Lung (tissue), 12 donors: ENCODE results near the gene APOB. TPM values are rescaled to one million over a fixed set of nuclear protein-coding genes. Genes with fewer than 3 reads are reported as not detected.

Experiments
- ATAC-seq: fragments of 200-7000 bp; cut with Tn5 transposase; one replicate; pipeline ENCODE4 v1.9.1; 2020; ENCODE audit warnings: moderate number of reproducible peaks; ENCODE audit not compliant: insufficient read depth, low FRiP score
- DNase-seq, 3 donors: peaks; one replicate each; pipeline ENCODE4 v3.0.0-alpha.2; 2013 to 2017
- H3K27ac ChIP-seq, 2 donors: one replicate each; pipeline ENCODE4 v1.5.1; 2013; ENCODE audit warnings: mild to moderate bottlenecking in 2 of 2, moderate library complexity in 2 of 2, control low read depth in 1 of 2, inconsistent platforms in 1 of 2, low read depth in 1 of 2, low read length in 1 of 2
- H3K27me3 ChIP-seq, 3 donors: one replicate each; pipeline ENCODE4 v1.5.1; 2013; ENCODE audit warnings: low read length in 2 of 3; ENCODE audit not compliant: control insufficient read depth in 3 of 3, insufficient read depth in 3 of 3
- H3K36me3 ChIP-seq, 4 donors: one replicate each; pipeline ENCODE4 v1.5.1; 2013; ENCODE audit warnings: low read length in 4 of 4, mild to moderate bottlenecking in 1 of 4, moderate library complexity in 1 of 4; ENCODE audit not compliant: control insufficient read depth in 4 of 4, insufficient read depth in 4 of 4
- H3K4me1 ChIP-seq, 5 donors: one replicate each; pipeline ENCODE4 v1.5.1; 2013; ENCODE audit warnings: low read length in 5 of 5, mild to moderate bottlenecking in 2 of 5, moderate library complexity in 1 of 5; ENCODE audit not compliant: control insufficient read depth in 5 of 5, insufficient read depth in 5 of 5
- H3K4me3 ChIP-seq: one replicate; pipeline ENCODE4 v1.5.1; 2013; ENCODE audit warnings: mild to moderate bottlenecking, control low read depth, moderate library complexity
- H3K9ac ChIP-seq, 2 donors: one replicate each; pipeline ENCODE4 v1.5.1; 2013; ENCODE audit warnings: low read length in 2 of 2, control low read depth in 1 of 2; ENCODE audit not compliant: insufficient read depth in 1 of 2
- H3K9me3 ChIP-seq, 4 donors: one replicate each; pipeline ENCODE4 v1.5.1; 2013; ENCODE audit warnings: low read length in 3 of 4, mild to moderate bottlenecking in 1 of 4, moderate library complexity in 1 of 4; ENCODE audit not compliant: control insufficient read depth in 4 of 4, insufficient read depth in 3 of 4
- WGBS, 2 donors: extraction: QIAGEN DNeasy Blood & Tissue Kit; methylation state at CpG; one replicate each; pipeline ENCODE4 v1.1.7; 2013; 5-methylcytosine and 5-hydroxymethylcytosine counted together
- polyA plus RNA-seq, 2 donors: library from polyadenylated mRNA; stranded (reverse); fragments of 200-250 nt; gene quantifications; one replicate each; pipeline ENCODE4 v1.2.1, GENCODE V29; 2013
- total RNA-seq, 2 donors: library from RNA; depleted of rRNA in 1 of 2; stranded (reverse); fragments of >200 nt in 1 of 2; gene quantifications; one replicate each; pipeline ENCODE4 v1.2.1, GENCODE V29; 2014 to 2021
- TF ChIP-seq, protein P1 (sequence below): IDR thresholded peaks from 2 replicates; pipeline ENCODE4 v1.5.1; 2012; ENCODE audit warnings: mild to moderate bottlenecking; ENCODE audit errors: control extremely low read depth, extremely low read depth
- donor health status: control.
- donor health status: control.
- donor health status: Bipolar disorder and iron deficiency.
- donor health status: healthy.
- donor health status: DM: yes; HTN: yes; CAD: no.

APOB gene
- total and polyA plus RNA-seq, 4 donors: 0.04 to 1.7 (median 0.18) TPM

DNA sequence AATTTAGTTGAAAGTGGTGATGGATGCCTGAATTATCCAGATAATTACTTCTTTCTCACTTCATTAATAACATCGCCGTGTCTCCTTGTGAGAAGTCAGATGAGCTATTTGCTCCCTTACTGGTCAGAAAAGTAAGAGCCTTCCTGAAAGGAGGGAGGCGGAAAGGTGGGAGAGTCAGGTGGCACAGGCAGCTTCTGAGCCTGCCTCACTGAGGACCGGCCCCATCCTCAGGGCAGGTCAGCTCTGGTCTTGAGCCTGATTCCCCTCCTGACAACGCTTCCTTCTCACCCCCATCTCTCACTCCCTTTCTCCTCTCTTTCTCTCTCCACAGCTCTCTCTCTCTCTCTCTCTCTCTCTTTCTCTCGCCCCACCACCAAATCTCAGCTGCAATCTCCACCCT, 10.1 kb upstream of the APOB start:
- Histone ChIP-seq H3K9me3 (no peaks in the 10 kb centered on the region), H3K27ac (no peak overlapping the region), H3K27me3 (peaks cover 0 to 2% (median 0%) of the 10 kb centered on the region in 3 donors), H3K36me3 (no peaks in the 10 kb centered on the region), H3K4me3 (no peak overlapping the region), H3K4me1 (no peaks in the 10 kb centered on the region), H3K9ac (no peak overlapping the region)
- TF ChIP-seq, protein P1, sequence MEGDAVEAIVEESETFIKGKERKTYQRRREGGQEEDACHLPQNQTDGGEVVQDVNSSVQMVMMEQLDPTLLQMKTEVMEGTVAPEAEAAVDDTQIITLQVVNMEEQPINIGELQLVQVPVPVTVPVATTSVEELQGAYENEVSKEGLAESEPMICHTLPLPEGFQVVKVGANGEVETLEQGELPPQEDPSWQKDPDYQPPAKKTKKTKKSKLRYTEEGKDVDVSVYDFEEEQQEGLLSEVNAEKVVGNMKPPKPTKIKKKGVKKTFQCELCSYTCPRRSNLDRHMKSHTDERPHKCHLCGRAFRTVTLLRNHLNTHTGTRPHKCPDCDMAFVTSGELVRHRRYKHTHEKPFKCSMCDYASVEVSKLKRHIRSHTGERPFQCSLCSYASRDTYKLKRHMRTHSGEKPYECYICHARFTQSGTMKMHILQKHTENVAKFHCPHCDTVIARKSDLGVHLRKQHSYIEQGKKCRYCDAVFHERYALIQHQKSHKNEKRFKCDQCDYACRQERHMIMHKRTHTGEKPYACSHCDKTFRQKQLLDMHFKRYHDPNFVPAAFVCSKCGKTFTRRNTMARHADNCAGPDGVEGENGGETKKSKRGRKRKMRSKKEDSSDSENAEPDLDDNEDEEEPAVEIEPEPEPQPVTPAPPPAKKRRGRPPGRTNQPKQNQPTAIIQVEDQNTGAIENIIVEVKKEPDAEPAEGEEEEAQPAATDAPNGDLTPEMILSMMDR: no peak
- DNase-seq (no peak), ATAC-seq (no peak)
- 92 to 96% methylated on average over 6 of the region's 6 CpGs for WGBS, 2 donors

DNA sequence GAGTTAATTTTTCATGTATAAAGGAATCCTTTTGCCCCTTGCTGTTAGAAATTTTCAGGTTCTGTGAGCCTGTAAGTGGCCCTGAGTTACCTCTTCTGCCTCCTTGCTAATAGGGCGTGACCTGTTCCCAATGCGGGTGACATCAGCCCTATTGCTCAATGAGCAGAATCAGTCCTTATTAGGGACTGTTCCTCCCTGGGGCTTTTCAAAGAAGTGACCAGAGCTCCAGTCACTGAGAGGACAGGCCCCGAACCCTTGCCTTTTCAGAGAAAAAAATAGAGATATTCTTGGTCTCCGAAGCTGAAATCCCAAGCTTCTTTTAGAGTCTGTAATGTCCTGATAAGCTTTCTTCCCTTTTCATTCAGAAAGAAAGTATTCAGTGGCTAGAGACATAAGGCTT, 8.2 kb upstream of the APOB start:
- ATAC-seq (no peak), DNase-seq (no peak)
- H3K27ac ChIP-seq: no peak overlapping the region
- H3K4me1 ChIP-seq: peaks cover 0 to 9% (median 2%) of the 10 kb centered on the region in 5 donors
- WGBS, 2 donors: 62 to 69% methylated on average over 4 of the region's 4 CpGs
- TF ChIP-seq, protein P1: no peak
- H3K9me3 ChIP-seq: no peaks in the 10 kb centered on the region
- no peak overlapping the region for H3K9ac ChIP-seq
- peaks cover 0 to 8% (median 0%) of the 10 kb centered on the region in 3 donors for H3K27me3 ChIP-seq
- H3K4me3 ChIP-seq: no peak overlapping the region
- no peaks in the 10 kb centered on the region for H3K36me3 ChIP-seq

DNA sequence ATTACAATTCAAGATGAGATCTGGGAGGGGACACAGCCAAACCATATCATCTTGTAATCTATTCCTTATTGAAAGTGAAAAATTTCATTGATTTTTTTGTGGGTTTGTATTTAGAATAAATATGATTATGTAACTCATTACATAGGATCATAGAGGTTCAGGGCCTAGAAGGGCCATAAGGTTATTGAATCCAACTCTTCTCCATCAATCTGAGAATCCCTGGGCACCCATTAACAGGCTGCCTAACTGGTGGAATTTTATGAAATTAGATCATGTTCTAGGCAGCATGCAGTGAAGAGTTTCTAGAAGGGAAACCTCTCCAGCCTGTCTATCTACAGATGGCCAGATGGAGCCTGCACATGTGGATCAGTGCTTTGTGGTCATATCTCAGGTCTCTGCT, 6.3 kb upstream of the APOB start:
- Histone ChIP-seq H3K9ac (no peak overlapping the region), H3K36me3 (no peaks in the 10 kb centered on the region), H3K27me3 (peaks cover 0 to 11% (median 0%) of the 10 kb centered on the region in 3 donors), H3K4me3 (no peak overlapping the region), H3K4me1 (peaks cover 0 to 14% (median 2%) of the 10 kb centered on the region in 5 donors), H3K9me3 (no peaks in the 10 kb centered on the region), H3K27ac (no peak overlapping the region)
- TF ChIP-seq, protein P1: no peak
- ATAC-seq (no peak), DNase-seq (no peak)
